H1 (cell line): Measurements from ENCODE around the gene CPNE5. TPM values are rescaled to one million over a fixed set of nuclear protein-coding genes. Genes with fewer than 3 reads are reported as not detected.

Source experiments
- BRCA1 ChIP-seq: IDR thresholded peaks from 2 replicates; pipeline ENCODE4 v1.6.1; 2012; ENCODE audit warnings: low read depth, low read length, improper control_type of control experiment
- polyA plus RNA-seq, 7 experiments: library from polyadenylated mRNA; depleted of rRNA in 3 of 7; stranded (reverse) in 5 of 7; unstranded in 2 of 7; fragments of >200 nt in 5 of 7; fragments of 200-250 nt in 2 of 7; gene quantifications; 1 replicate in 5 of 7; 2 replicates in 1 of 7; 4 replicates in 1 of 7; pipeline versions ENCODE4 v1.2.1 to v1.2.3, GENCODE V29; 2011 to 2013; ENCODE audit warnings: missing spikeins in 2 of 7, mixed read lengths in 2 of 7
- total RNA-seq: library from RNA; stranded (reverse); fragmentation: NEBNext Ultra II Directional; extraction: Animal tissue kit (Norgen Biotek cat#: 25700); gene quantifications from 2 replicates; pipeline ENCODE4 v1.2.1, GENCODE V29; 2021

CPNE5 gene
- total and polyA plus RNA-seq, 2 of the 8 experiments (the other 6 are each of a cell fraction or from before 2014, with no cell fraction given), result 0.88 to 1.8 TPM

DNA sequence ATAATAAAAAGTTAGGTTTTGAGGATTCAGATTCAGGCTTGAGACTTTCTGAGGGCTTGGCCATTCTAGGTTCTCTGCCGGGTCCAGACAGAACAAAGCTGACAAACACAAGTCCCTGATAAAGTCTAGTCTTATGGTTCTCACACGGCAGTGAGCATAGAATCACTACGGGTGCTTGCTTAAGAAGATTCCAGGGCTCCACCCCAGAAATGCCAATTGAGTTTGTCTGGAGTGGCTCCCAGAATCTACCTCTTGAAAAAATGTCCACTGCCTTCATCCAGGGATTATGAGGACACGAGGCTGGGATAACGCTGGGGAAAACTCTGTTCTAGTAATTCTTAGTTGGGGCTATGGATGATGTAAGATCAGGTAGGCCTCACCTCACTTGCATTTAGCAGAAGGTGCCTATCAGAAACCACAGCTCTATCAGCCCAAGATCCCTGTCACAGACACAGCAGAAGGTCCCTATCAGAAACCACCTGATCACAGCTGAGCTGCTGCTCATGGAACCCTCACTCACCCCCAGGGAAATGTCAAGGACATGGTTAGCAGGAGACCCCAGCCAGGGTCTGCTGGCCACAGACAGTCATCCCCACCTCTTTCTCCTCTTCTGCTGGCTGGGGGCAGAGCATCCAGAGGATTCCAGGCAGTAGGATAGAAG is 89.3 kb downstream of the CPNE5 start (continued):
- TF ChIP-seq BRCA1, result no peak
